HepG2 (cell line): Measurements from ENCODE around the gene KIAA0930. TPM values are rescaled to one million over a fixed set of nuclear protein-coding genes. Genes with fewer than 3 reads are reported as not detected.

Experiments used
- ATAC-seq: fragments of 200-7000 bp; cut with Tn5 transposase; 3 replicates; pipeline ENCODE4 v1.9.1; 2020; ENCODE audit warnings: mild to moderate bottlenecking, moderate library complexity
- BruUV-seq: library from RNA; stranded (reverse); fragments of 400-500 nt; replicated peaks from 2 replicates; lab custom pipeline; 2021; lab: Mats Ljungman, UMichigan
- CTCF ChIA-PET: fragments of 300-600 bp; formaldehyde crosslinking; extraction: SDS; loops from one replicate; lab custom pipeline; 2021; ENCODE audit warnings: low total read pairs, inconsistent platforms, low intra/inter-chr PET ratio; lab: Yijun Ruan, JAX
- POLR2A ChIA-PET: fragments of 350-600 bp; sonication (Branson Sonifier 250); formaldehyde crosslinking; loops from one replicate; lab custom pipeline; 2020; ENCODE audit warnings: antibody characterized with exemption, inconsistent platforms; lab: Yijun Ruan, JAX
- DNase-seq: peaks from one replicate; pipeline ENCODE4 v3.0.0-alpha.2; 2015; ENCODE audit warnings: low spot score
- FAIRE-seq: peaks from 3 replicates; lab custom pipeline; 2011; peaks lifted over from hg19 to GRCh38; lab: Jason Lieb, UNC
- H2AFZ ChIP-seq: one replicate; pipeline ENCODE4 v1.6.1; 2011; ENCODE audit warnings: low read length, inconsistent platforms
- H3K27ac ChIP-seq: fragments of 300-600 bp; 3 replicates; pipeline ENCODE4 v1.8.0; 2011; ENCODE audit warnings: mixed run types, mild to moderate bottlenecking, mixed read lengths, low read length, inconsistent platforms; ENCODE audit not compliant: insufficient read depth; ENCODE audit errors: extremely low read length
- H3K27me3 ChIP-seq, 2 experiments: fragments of 200-600 bp in 1 of 2; 2 replicates in 1 of 2; 3 replicates in 1 of 2; pipeline versions ENCODE4 v1.6.0 to v1.8.0; 2011; ENCODE audit warnings: low read length in 2 of 2, mild to moderate bottlenecking in 2 of 2, moderate library complexity in 2 of 2, inconsistent platforms in 1 of 2; ENCODE audit not compliant: insufficient read depth in 2 of 2, control insufficient read depth in 1 of 2
- H3K36me3 ChIP-seq, 2 experiments: fragments of 200-600 bp in 1 of 2; replicated peaks in 1 of 2; 2 replicates in 1 of 2; 3 replicates in 1 of 2; pipeline versions ENCODE4 v1.5.1 to v1.8.0; 2011; ENCODE audit warnings: low read length in 2 of 2, inconsistent platforms in 1 of 2; ENCODE audit not compliant: insufficient read depth in 2 of 2, control insufficient read depth in 1 of 2
- H3K4me1 ChIP-seq: 2 replicates; pipeline ENCODE4 v1.5.1; 2012; ENCODE audit warnings: low read length, inconsistent platforms; ENCODE audit not compliant: insufficient read depth
- H3K4me2 ChIP-seq: 2 replicates; pipeline ENCODE4 v1.6.0; 2011; ENCODE audit warnings: low read depth, low read length, inconsistent platforms
- H3K4me3 ChIP-seq, 3 experiments: fragments of 200-600 bp in 1 of 3; sonication (generic), shearing (Covaris generic) in 1 of 3; replicated peaks in 1 of 3; 2 replicates each; pipeline ENCODE4 v1.5.1; 2011 to 2016; ENCODE audit warnings: low read length in 3 of 3, inconsistent platforms in 2 of 3, low read depth in 2 of 3, mild to moderate bottlenecking in 2 of 3, control low read depth in 1 of 3, mixed read lengths in 1 of 3; ENCODE audit not compliant: insufficient read depth in 1 of 3
- H3K79me2 ChIP-seq: one replicate; pipeline ENCODE4 v1.6.1; 2011; ENCODE audit warnings: low read length, inconsistent platforms; ENCODE audit not compliant: insufficient read depth
- H3K9ac ChIP-seq: 2 replicates; pipeline ENCODE4 v1.6.0; 2011; ENCODE audit warnings: mild to moderate bottlenecking, low read depth, low read length, inconsistent platforms; ENCODE audit not compliant: insufficient read depth
- H3K9me3 ChIP-seq: 2 replicates; pipeline ENCODE4 v1.5.1; 2012; ENCODE audit warnings: mild to moderate bottlenecking, low read length
- H4K20me1 ChIP-seq: 2 replicates; pipeline ENCODE4 v1.6.0; 2011; ENCODE audit warnings: inconsistent platforms, mild to moderate bottlenecking, low read length, moderate library complexity; ENCODE audit not compliant: insufficient read depth
- CEBPB ChIP-seq: IDR thresholded peaks from 2 replicates; pipeline ENCODE4 v1.6.1; 2011; ENCODE audit warnings: low read depth, low read length, improper control_type of control experiment, borderline replicate concordance
- FOSL2 ChIP-seq: sonication (generic); formaldehyde crosslinking; IDR thresholded peaks from 2 replicates; pipeline ENCODE4 v1.4.0; 2020; ENCODE audit warnings: missing genetic modification reagents
- MAF1 ChIP-seq: sonication (generic); formaldehyde crosslinking; IDR thresholded peaks from 2 replicates; pipeline ENCODE4 v1.5.0; 2020; ENCODE audit warnings: missing genetic modification reagents, borderline replicate concordance
- NR1H2 ChIP-seq: sonication (generic); formaldehyde crosslinking; IDR thresholded peaks from 2 replicates; pipeline ENCODE4 v1.8.1; 2022; ENCODE audit warnings: low read depth, missing genetic modification reagents, borderline replicate concordance
- RFX1 ChIP-seq: fragments of 450-650 bp; IDR thresholded peaks from 2 replicates; pipeline ENCODE4 v1.6.1; 2017
- SALL1 ChIP-seq: sonication (generic); formaldehyde crosslinking; IDR thresholded peaks from 2 replicates; pipeline ENCODE4 v1.8.0; 2022; ENCODE audit warnings: mild to moderate bottlenecking, missing genetic modification reagents
- SRF ChIP-seq: IDR thresholded peaks from 2 replicates; pipeline ENCODE4 v1.6.1; 2011; ENCODE audit warnings: mild to moderate bottlenecking, low read depth, low read length, moderate library complexity
- STAG1 ChIP-seq: sonication (generic); formaldehyde crosslinking; IDR thresholded peaks from 2 replicates; pipeline ENCODE4 v1.4.0; 2020; ENCODE audit warnings: missing genetic modification reagents
- TOE1 ChIP-seq: sonication (generic); formaldehyde crosslinking; IDR thresholded peaks from 2 replicates; pipeline ENCODE4 v1.4.0; 2020; ENCODE audit warnings: mild to moderate bottlenecking, missing genetic modification reagents
- ZFYVE20 ChIP-seq: sonication (generic); formaldehyde crosslinking; IDR thresholded peaks from 2 replicates; pipeline ENCODE4 v1.8.0; 2023; ENCODE audit warnings: low read depth, mild to moderate bottlenecking, moderate library complexity, missing genetic modification reagents, borderline replicate concordance
- ZNF253 ChIP-seq: sonication (generic); formaldehyde crosslinking; IDR thresholded peaks from 2 replicates; pipeline ENCODE4 v1.8.0; 2022; ENCODE audit warnings: mild to moderate bottlenecking, missing genetic modification reagents, borderline replicate concordance
- ZNF333 ChIP-seq: sonication (generic); formaldehyde crosslinking; IDR thresholded peaks from 2 replicates; pipeline ENCODE4 v1.4.0; 2020; ENCODE audit warnings: mild to moderate bottlenecking, missing genetic modification reagents, borderline replicate concordance
- ZNF343 ChIP-seq: sonication (generic); formaldehyde crosslinking; IDR thresholded peaks from 2 replicates; pipeline ENCODE4 v1.4.0; 2020; ENCODE audit warnings: mild to moderate bottlenecking, missing genetic modification reagents
- WGBS: methylation state at CpG from one replicate; pipeline ENCODE4 v1.1.6; 2017; ENCODE audit warnings: low lambda C conversion rate; 5-methylcytosine and 5-hydroxymethylcytosine counted together
- in situ Hi-C: cut with HindIII; loops from 2 replicates; pipeline ENCODE4 v1.10.0; 2017; ENCODE audit warnings: low pct_unique_long_range_greater_than_20kb; ENCODE audit not compliant: extremely low pct_ligation_motif_present
- intact Hi-C: fragments of 100-400 bp; cut with micrococcal nuclease; formaldehyde crosslinking; loops from one replicate; pipeline ENCODE4 v1.10.0; 2022; ENCODE audit not compliant: unreplicated experiment
- polyA plus RNA-seq, 8 experiments: library from polyadenylated mRNA; depleted of rRNA in 3 of 8; stranded (reverse) in 7 of 8; unstranded in 1 of 8; fragments of >200 nt; fragmentation: Illumina TruSeq in 4 of 8; extraction: Trizol in 4 of 8; gene quantifications; 2 replicates each; pipeline versions ENCODE4 v1.2.1 to v1.2.3, GENCODE V29; 2011 to 2016; ENCODE audit warnings: low read depth in 4 of 8, missing spikeins in 1 of 8, mixed read lengths in 1 of 8; ENCODE audit not compliant: insufficient read depth in 1 of 8
- total RNA-seq, 5 experiments: library from RNA; depleted of rRNA; stranded (reverse); fragments of >200 nt; fragmentation: Illumina TruSeq; extraction: Trizol; gene quantifications; 2 replicates each; pipeline ENCODE4 v1.2.3, GENCODE V29; 2016; ENCODE audit warnings: low read depth in 1 of 5
- TF ChIP-seq, protein P1 (sequence below): sonication (generic); formaldehyde crosslinking; IDR thresholded peaks from 2 replicates; pipeline ENCODE4 v1.4.0; 2020; ENCODE audit warnings: mild to moderate bottlenecking, missing genetic modification reagents, borderline replicate concordance
- TF ChIP-seq, protein P2 (sequence below): sonication (generic); formaldehyde crosslinking; IDR thresholded peaks from 2 replicates; pipeline ENCODE4 v1.4.0; 2020; ENCODE audit warnings: missing genetic modification reagents
- TF ChIP-seq, protein P3 (sequence below): sonication (generic); formaldehyde crosslinking; IDR thresholded peaks from 2 replicates; pipeline ENCODE4 v1.8.0; 2022; ENCODE audit warnings: missing genetic modification reagents, low read depth, mild to moderate bottlenecking, borderline replicate concordance
- TF ChIP-seq, protein P4 (sequence below): sonication (generic); formaldehyde crosslinking; IDR thresholded peaks from 2 replicates; pipeline ENCODE4 v1.5.0; 2020; ENCODE audit warnings: missing genetic modification reagents, mild to moderate bottlenecking, borderline replicate concordance

Gene KIAA0930
- total and polyA plus RNA-seq, 2 of the 13 experiments (the other 11 are each of a cell fraction or from before 2014, with no cell fraction given): 27.0 to 38.2 TPM

DNA sequence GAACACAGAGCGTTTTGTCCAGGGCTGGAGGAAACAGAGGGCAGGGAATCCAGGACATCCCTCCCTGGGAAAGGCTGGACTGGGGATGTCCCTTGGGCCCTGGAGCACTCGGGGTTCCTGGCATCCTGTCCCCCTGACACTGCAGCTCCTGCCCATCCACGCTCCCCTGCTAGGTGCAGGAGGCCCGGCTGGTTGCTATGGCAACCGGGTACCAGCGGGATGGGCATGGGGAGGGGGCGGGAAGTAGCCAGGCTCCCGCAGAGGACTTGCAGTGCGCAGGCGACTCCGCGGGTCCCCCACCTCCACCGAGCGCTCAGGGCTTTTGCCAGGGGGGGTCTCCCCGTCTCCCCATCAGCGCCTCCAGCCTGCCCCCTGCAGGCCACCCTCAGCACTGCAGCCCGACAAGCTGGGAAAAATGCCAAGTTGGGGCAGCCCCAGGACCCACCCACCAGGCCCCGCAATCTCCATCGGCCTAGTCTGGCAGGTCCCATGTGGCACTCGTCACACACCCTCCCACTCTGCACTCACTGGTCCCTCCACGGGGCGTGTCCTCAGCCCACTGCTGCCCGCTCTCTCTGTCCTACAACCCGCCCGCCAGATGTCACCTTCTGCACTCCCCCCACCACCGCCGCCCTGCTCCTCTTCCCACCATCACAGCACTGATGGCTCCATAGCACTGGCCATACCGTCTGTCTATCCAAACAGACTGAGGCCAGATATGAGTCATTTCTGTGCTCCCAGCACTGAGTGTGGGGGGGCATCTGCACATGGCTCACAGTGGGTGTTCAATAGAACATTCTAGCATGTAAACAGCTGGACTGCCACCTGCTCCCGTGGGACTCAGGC is 31.5 kb downstream of the KIAA0930 start:
- H3K27me3 ChIP-seq: no peaks in the 10 kb centered on the region
- intact Hi-C loops (no loop called here), in situ Hi-C loops (no loop called here)
- H3K9me3 ChIP-seq: no peaks in the 10 kb centered on the region
- ATAC-seq (peak; percentile 46), DNase-seq (no peak), FAIRE-seq (no peak)
- no TSS peak for BruUV-seq
- no peak overlapping the region for H3K4me3 ChIP-seq
- H3K36me3 ChIP-seq: peaks cover 5 to 11% of the 10 kb centered on the region in 2 experiments; a peak in 3 of 5 replicates
- no peak overlapping the region for H3K27ac ChIP-seq
- 0 out of 2 replicates have a peak, but pooled peaks cover 2% of the 10 kb centered on the region for H3K4me1 ChIP-seq
- no peak overlapping the region for H3K9ac ChIP-seq
- peaks cover 10% of the 10 kb centered on the region; the same call in 1 of the 2 replicates for H4K20me1 ChIP-seq
- H3K4me2 ChIP-seq: no peak overlapping the region
- POLR2A ChIA-PET: no interaction called here
- CTCF ChIA-PET: no interaction called here
- no peaks in the 10 kb centered on the region for H3K79me2 ChIP-seq
- 85% methylated on average over 12 of the region's 29 CpGs for WGBS
- H2AFZ ChIP-seq: no peak overlapping the region
- TF ChIP-seq ZNF333: no peak
- TF ChIP-seq TOE1 (CRISPR knock-in tag): no peak
- TF ChIP-seq CEBPB: no peak
- TF ChIP-seq, protein P1, sequence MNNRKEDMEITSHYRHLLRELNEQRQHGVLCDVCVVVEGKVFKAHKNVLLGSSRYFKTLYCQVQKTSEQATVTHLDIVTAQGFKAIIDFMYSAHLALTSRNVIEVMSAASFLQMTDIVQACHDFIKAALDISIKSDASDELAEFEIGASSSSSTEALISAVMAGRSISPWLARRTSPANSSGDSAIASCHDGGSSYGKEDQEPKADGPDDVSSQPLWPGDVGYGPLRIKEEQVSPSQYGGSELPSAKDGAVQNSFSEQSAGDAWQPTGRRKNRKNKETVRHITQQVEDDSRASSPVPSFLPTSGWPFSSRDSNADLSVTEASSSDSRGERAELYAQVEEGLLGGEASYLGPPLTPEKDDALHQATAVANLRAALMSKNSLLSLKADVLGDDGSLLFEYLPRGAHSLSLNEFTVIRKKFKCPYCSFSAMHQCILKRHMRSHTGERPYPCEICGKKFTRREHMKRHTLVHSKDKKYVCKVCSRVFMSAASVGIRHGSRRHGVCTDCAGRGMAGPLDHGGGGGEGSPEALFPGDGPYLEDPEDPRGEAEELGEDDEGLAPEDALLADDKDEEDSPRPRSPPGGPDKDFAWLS (CRISPR knock-in tag): no peak
- no peak for TF ChIP-seq MAF1 (CRISPR knock-in tag)
- TF ChIP-seq, protein P2, sequence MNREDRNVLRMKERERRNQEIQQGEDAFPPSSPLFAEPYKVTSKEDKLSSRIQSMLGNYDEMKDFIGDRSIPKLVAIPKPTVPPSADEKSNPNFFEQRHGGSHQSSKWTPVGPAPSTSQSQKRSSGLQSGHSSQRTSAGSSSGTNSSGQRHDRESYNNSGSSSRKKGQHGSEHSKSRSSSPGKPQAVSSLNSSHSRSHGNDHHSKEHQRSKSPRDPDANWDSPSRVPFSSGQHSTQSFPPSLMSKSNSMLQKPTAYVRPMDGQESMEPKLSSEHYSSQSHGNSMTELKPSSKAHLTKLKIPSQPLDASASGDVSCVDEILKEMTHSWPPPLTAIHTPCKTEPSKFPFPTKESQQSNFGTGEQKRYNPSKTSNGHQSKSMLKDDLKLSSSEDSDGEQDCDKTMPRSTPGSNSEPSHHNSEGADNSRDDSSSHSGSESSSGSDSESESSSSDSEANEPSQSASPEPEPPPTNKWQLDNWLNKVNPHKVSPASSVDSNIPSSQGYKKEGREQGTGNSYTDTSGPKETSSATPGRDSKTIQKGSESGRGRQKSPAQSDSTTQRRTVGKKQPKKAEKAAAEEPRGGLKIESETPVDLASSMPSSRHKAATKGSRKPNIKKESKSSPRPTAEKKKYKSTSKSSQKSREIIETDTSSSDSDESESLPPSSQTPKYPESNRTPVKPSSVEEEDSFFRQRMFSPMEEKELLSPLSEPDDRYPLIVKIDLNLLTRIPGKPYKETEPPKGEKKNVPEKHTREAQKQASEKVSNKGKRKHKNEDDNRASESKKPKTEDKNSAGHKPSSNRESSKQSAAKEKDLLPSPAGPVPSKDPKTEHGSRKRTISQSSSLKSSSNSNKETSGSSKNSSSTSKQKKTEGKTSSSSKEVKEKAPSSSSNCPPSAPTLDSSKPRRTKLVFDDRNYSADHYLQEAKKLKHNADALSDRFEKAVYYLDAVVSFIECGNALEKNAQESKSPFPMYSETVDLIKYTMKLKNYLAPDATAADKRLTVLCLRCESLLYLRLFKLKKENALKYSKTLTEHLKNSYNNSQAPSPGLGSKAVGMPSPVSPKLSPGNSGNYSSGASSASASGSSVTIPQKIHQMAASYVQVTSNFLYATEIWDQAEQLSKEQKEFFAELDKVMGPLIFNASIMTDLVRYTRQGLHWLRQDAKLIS (CRISPR knock-in tag): no peak
- TF ChIP-seq, protein P3, sequence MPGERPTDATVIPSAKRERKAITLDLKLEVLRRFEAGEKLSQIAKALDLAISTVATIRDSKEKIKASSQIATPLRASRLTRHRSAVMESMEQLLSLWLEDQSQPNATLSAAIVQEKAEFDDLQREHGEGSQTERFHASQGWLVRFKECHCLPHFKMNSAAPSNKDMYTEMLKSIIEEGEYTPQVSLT: no peak
- TF ChIP-seq NR1H2 (CRISPR knock-in tag): no peak
- TF ChIP-seq SRF: no peak
- no peak for TF ChIP-seq ZFYVE20 (CRISPR knock-in tag)
- no peak; the same call in 1 of the 2 replicates for TF ChIP-seq SALL1 (CRISPR knock-in tag)
- TF ChIP-seq ZNF343 (CRISPR knock-in tag): no peak
- peak; percentile 51 for TF ChIP-seq FOSL2 (CRISPR knock-in tag)
- peak; percentile 64 for TF ChIP-seq RFX1
- TF ChIP-seq STAG1: peak; percentile 39
- TF ChIP-seq, protein P4, sequence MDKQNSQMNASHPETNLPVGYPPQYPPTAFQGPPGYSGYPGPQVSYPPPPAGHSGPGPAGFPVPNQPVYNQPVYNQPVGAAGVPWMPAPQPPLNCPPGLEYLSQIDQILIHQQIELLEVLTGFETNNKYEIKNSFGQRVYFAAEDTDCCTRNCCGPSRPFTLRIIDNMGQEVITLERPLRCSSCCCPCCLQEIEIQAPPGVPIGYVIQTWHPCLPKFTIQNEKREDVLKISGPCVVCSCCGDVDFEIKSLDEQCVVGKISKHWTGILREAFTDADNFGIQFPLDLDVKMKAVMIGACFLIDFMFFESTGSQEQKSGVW (CRISPR knock-in tag): no peak
- no peak for TF ChIP-seq ZNF253 (CRISPR knock-in tag)
